Vagina (tissue), 2 donors: ENCODE data around the gene DOCK1. TPM values are rescaled to one million over a fixed set of nuclear protein-coding genes. Genes with fewer than 3 reads are reported as not detected.

ENCODE experiments used
- DNase-seq, 2 donors: peaks; one replicate each; pipeline ENCODE4 v3.0.0-alpha.2; 2017; ENCODE audit errors: extremely low spot score in 2 of 2
- H3K27ac ChIP-seq: fragments of 200-600 bp; sonication (generic); one replicate; pipeline ENCODE4 v1.5.1; 2019
- H3K27me3 ChIP-seq: fragments of 200-600 bp; sonication (generic); one replicate; pipeline ENCODE4 v1.5.1; 2019
- H3K36me3 ChIP-seq, 2 donors: fragments of 200-600 bp; sonication (generic); one replicate each; pipeline ENCODE4 v1.5.1; 2017 to 2019
- H3K4me1 ChIP-seq: fragments of 200-600 bp; sonication (generic); one replicate; pipeline ENCODE4 v1.5.1; 2019
- H3K4me3 ChIP-seq, 2 donors: fragments of 200-600 bp; sonication (generic); 1 replicate in 1 of 2; 2 replicates in 1 of 2; pipeline ENCODE4 v1.5.1; 2016 to 2019
- H3K9me3 ChIP-seq: fragments of 200-600 bp; sonication (generic); one replicate; pipeline ENCODE4 v1.5.1; 2019
- CTCF ChIP-seq, 3 experiments: fragments of 450-650 bp in 2 of 3; fragments of 200-600 bp in 1 of 3; sonication (generic) in 1 of 3; IDR thresholded peaks; one replicate each; pipeline ENCODE4 v1.5.1; 2017 to 2019; ENCODE audit warnings: antibody characterized with exemption in 3 of 3, mild to moderate bottlenecking in 2 of 3, moderate library complexity in 2 of 3
- POLR2A ChIP-seq, 2 donors: fragments of 450-650 bp; IDR thresholded peaks; one replicate each; pipeline ENCODE4 v1.6.1; 2017; ENCODE audit warnings: antibody characterized with exemption in 2 of 2, mild to moderate bottlenecking in 2 of 2, moderate library complexity in 2 of 2
- POLR2AphosphoS5 ChIP-seq, 2 donors: sonication (generic); formaldehyde crosslinking; IDR thresholded peaks; one replicate each; pipeline ENCODE4 v1.9.0; 2017; ENCODE audit warnings: antibody characterized with exemption in 2 of 2, mild to moderate bottlenecking in 2 of 2, low read depth in 1 of 2; ENCODE audit not compliant: insufficient read depth in 1 of 2
- intact Hi-C: fragments of 100-400 bp; cut with DNase I; formaldehyde crosslinking; loops from one replicate; pipeline ENCODE4 v1.15.1; 2023
- total RNA-seq: library from RNA; depleted of rRNA; stranded (reverse); fragments of >200 nt; gene quantifications from one replicate; pipeline ENCODE4 v1.2.3, GENCODE V29; 2016

The DOCK1 gene
- total RNA-seq, 1 donor from 2014 or later = 64.6 TPM

- Histone ChIP-seq H3K4me1 (no peaks in the 10 kb centered on the region), H3K27me3 (no peaks in the 10 kb centered on the region), H3K4me3 (no peak overlapping the region), H3K27ac (no peak overlapping the region), H3K9me3 (no peaks in the 10 kb centered on the region), H3K36me3 (peaks cover 0 to 35% of the 10 kb centered on the region in 2 donors)
- DNase-seq = no peak
- intact Hi-C loops = no loop called here
- TF ChIP-seq CTCF (IDR thresholded peaks at IDR 0.05) (no peak), POLR2AphosphoS5 (IDR thresholded peaks at IDR 0.05; ENCODE audit: insufficient read depth in 1 of 2, low read depth in 1 of 2) (no peak), POLR2A (IDR thresholded peaks at IDR 0.05) (no peak)
Measured at GRCh38 chr10:127429601-127430312, 524.5 kb downstream of the DOCK1 start.

- no peak overlapping the region for H3K27ac ChIP-seq
- no peak for TF ChIP-seq POLR2A (IDR thresholded peaks at IDR 0.05)
- no peak for TF ChIP-seq POLR2AphosphoS5 (IDR thresholded peaks at IDR 0.05; ENCODE audit: insufficient read depth in 1 of 2, low read depth in 1 of 2)
- no peak for TF ChIP-seq CTCF (IDR thresholded peaks at IDR 0.05)
- H3K27me3 ChIP-seq = no peaks in the 10 kb centered on the region
- H3K36me3 ChIP-seq = peaks cover 0 to 26% of the 10 kb centered on the region in 2 donors
- H3K4me3 ChIP-seq = no peak overlapping the region
- H3K4me1 ChIP-seq = no peaks in the 10 kb centered on the region
- no peaks in the 10 kb centered on the region for H3K9me3 ChIP-seq
- intact Hi-C loops = no loop called here
- DNase-seq = no peak
Measured at GRCh38 chr10:127431525-127431924, 526.3 kb downstream of the DOCK1 start.

- H3K9me3 ChIP-seq = no peaks in the 10 kb centered on the region
- DNase-seq = no peak
- intact Hi-C loops = no loop called here
- TF ChIP-seq CTCF (IDR thresholded peaks at IDR 0.05) (no peak), POLR2A (IDR thresholded peaks at IDR 0.05) (no peak), POLR2AphosphoS5 (IDR thresholded peaks at IDR 0.05; ENCODE audit: insufficient read depth in 1 of 2, low read depth in 1 of 2) (no peak)
- H3K4me3 ChIP-seq = no peak overlapping the region
- H3K4me1 ChIP-seq = no peaks in the 10 kb centered on the region
- peaks cover 0 to 12% of the 10 kb centered on the region in 2 donors for H3K36me3 ChIP-seq
- no peak overlapping the region for H3K27ac ChIP-seq
- no peaks in the 10 kb centered on the region for H3K27me3 ChIP-seq
Measured at GRCh38 chr10:127434006-127434405, 528.8 kb downstream of the DOCK1 start.

GRCh38 chr10:127435246-127435645 lies 530.0 kb downstream of the DOCK1 start:
- H3K27me3 ChIP-seq = no peaks in the 10 kb centered on the region
- TF ChIP-seq POLR2AphosphoS5 (IDR thresholded peaks at IDR 0.05; ENCODE audit: insufficient read depth in 1 of 2, low read depth in 1 of 2) (no peak), POLR2A (IDR thresholded peaks at IDR 0.05) (no peak), CTCF (IDR thresholded peaks at IDR 0.05) (no peak)
- H3K36me3 ChIP-seq = peaks cover 0 to 24% of the 10 kb centered on the region in 2 donors
- H3K4me1 ChIP-seq = no peaks in the 10 kb centered on the region
- no peaks in the 10 kb centered on the region for H3K9me3 ChIP-seq
- intact Hi-C loops = no loop called here
- H3K4me3 ChIP-seq = no peak overlapping the region
- DNase-seq = no peak
- no peak overlapping the region for H3K27ac ChIP-seq

- no peak for TF ChIP-seq POLR2A (IDR thresholded peaks at IDR 0.05)
- TF ChIP-seq POLR2AphosphoS5 (IDR thresholded peaks at IDR 0.05; ENCODE audit: insufficient read depth in 1 of 2, low read depth in 1 of 2) = no peak
- no peak for TF ChIP-seq CTCF (IDR thresholded peaks at IDR 0.05)
- Histone ChIP-seq H3K4me3 (no peak overlapping the region), H3K27me3 (no peaks in the 10 kb centered on the region), H3K36me3 (peaks cover 0 to 41% of the 10 kb centered on the region in 2 donors), H3K9me3 (no peaks in the 10 kb centered on the region), H3K4me1 (no peaks in the 10 kb centered on the region), H3K27ac (no peak overlapping the region)
- intact Hi-C loops = no loop called here
- DNase-seq = no peak
Measured at GRCh38 chr10:127440371-127440770, 535.1 kb downstream of the DOCK1 start.
